ENCODE results near the gene LNP1.

GRCh38 chr3:100366424-100366823, 34.9 kb upstream of the LNP1 start:
- TF ChIP-seq CTCF (IDR thresholded peaks at IDR 0.05) (no peak), POLR2A (IDR thresholded peaks at IDR 0.05) (no peak)
